IMR-90 (cell line): Measurements from ENCODE around the gene KLHL34. TPM values are rescaled to one million over a fixed set of nuclear protein-coding genes. Genes with fewer than 3 reads are reported as not detected.
A peak's percentile ranks its signal among the peaks of the same experiment; 100 is the strongest.

Experiments used
- ATAC-seq: fragments of 200-7000 bp; cut with Tn5 transposase; 2 replicates; pipeline ENCODE4 v1.9.1; 2020; ENCODE audit warnings: low read depth, mild to moderate bottlenecking, moderate library complexity
- BruUV-seq: library from RNA; stranded (reverse); fragments of 400-500 nt; replicated peaks from 2 replicates; lab custom pipeline; 2021; lab: Mats Ljungman, UMichigan
- CTCF ChIA-PET: fragments of 300-600 bp; formaldehyde crosslinking; extraction: SDS; loops from one replicate; lab custom pipeline; 2021; ENCODE audit warnings: antibody characterized with exemption; lab: Yijun Ruan, JAX
- POLR2A ChIA-PET: fragments of 300-600 bp; sonication (Branson Sonifier 250); formaldehyde crosslinking; loops from one replicate; lab custom pipeline; 2022; ENCODE audit warnings: antibody characterized with exemption; ENCODE audit not compliant: unreplicated experiment; lab: Charles Lee
- DNase-seq: peaks from one replicate; pipeline ENCODE4 v3.0.0; 2013
- H2AFZ ChIP-seq: replicated peaks from 2 replicates; pipeline ENCODE3; 2013; ENCODE audit warnings: low read length, mild to moderate bottlenecking; ENCODE audit not compliant: poor library complexity
- H2AK5ac ChIP-seq: 2 replicates; pipeline ENCODE4 v1.6.1; 2013; ENCODE audit warnings: low read depth, low read length, inconsistent platforms
- H2AK9ac ChIP-seq: replicated peaks from 2 replicates; pipeline ENCODE3; 2013; ENCODE audit warnings: mild to moderate bottlenecking, low read depth, low read length, moderate library complexity; ENCODE audit not compliant: poor library complexity
- H2BK120ac ChIP-seq: 2 replicates; pipeline ENCODE4 v1.6.1; 2013; ENCODE audit warnings: low read depth, low read length, inconsistent platforms
- H2BK15ac ChIP-seq: 3 replicates; pipeline ENCODE4 v1.6.1; 2013; ENCODE audit warnings: low read depth, low read length, inconsistent platforms
- H2BK20ac ChIP-seq: 2 replicates; pipeline ENCODE4 v1.6.1; 2013; ENCODE audit warnings: low read depth, mild to moderate bottlenecking, inconsistent platforms, low read length, moderate library complexity
- H2BK5ac ChIP-seq: 2 replicates; pipeline ENCODE4 v1.6.1; 2013; ENCODE audit warnings: mild to moderate bottlenecking, low read depth, low read length, inconsistent platforms; ENCODE audit not compliant: poor library complexity, severe bottlenecking
- H3K14ac ChIP-seq: replicated peaks from 2 replicates; pipeline ENCODE4 v1.6.1; 2013; ENCODE audit warnings: low read depth, low read length, inconsistent platforms
- H3K18ac ChIP-seq: 2 replicates; pipeline ENCODE4 v1.6.1; 2013; ENCODE audit warnings: low read depth, low read length, control low read depth
- H3K23ac ChIP-seq: 2 replicates; pipeline ENCODE4 v1.6.1; 2013; ENCODE audit warnings: low read depth, low read length, inconsistent platforms
- H3K27ac ChIP-seq: 2 replicates; pipeline ENCODE4 v1.5.1; 2013; ENCODE audit warnings: mild to moderate bottlenecking, control low read depth, low read length; ENCODE audit not compliant: insufficient read depth
- H3K27me3 ChIP-seq: 2 replicates; pipeline ENCODE4 v1.6.1; 2013; ENCODE audit warnings: low read length; ENCODE audit not compliant: control insufficient read depth, insufficient read depth
- H3K36me3 ChIP-seq: 2 replicates; pipeline ENCODE4 v1.6.1; 2013; ENCODE audit warnings: low read length, mixed read lengths; ENCODE audit not compliant: control insufficient read depth, insufficient read depth
- H3K4ac ChIP-seq: 2 replicates; pipeline ENCODE4 v1.6.1; 2013; ENCODE audit warnings: low read depth, low read length, inconsistent platforms
- H3K4me1 ChIP-seq: 2 replicates; pipeline ENCODE4 v1.6.1; 2013; ENCODE audit warnings: low read length, mixed read lengths; ENCODE audit not compliant: control insufficient read depth, insufficient read depth
- H3K4me2 ChIP-seq: 2 replicates; pipeline ENCODE4 v1.6.1; 2013; ENCODE audit warnings: low read depth, mild to moderate bottlenecking, control low read depth, low read length, moderate library complexity
- H3K4me3 ChIP-seq: 2 replicates; pipeline ENCODE4 v1.5.1; 2013; ENCODE audit warnings: low read depth, mild to moderate bottlenecking, control low read depth, low read length, moderate library complexity; ENCODE audit not compliant: insufficient read depth
- H3K56ac ChIP-seq: 2 replicates; pipeline ENCODE4 v1.6.1; 2013; ENCODE audit warnings: low read length, inconsistent platforms; ENCODE audit not compliant: insufficient read depth; ENCODE audit errors: extremely low read depth
- H3K79me1 ChIP-seq, 2 experiments: 2 replicates each; pipeline ENCODE4 v1.6.1; 2013; ENCODE audit warnings: low read length in 2 of 2, inconsistent platforms in 1 of 2, low read depth in 1 of 2
- H3K9ac ChIP-seq: 2 replicates; pipeline ENCODE4 v1.6.1; 2013; ENCODE audit warnings: low read depth, low read length, control low read depth
- H3K9me1 ChIP-seq: 2 replicates; pipeline ENCODE4 v1.6.1; 2013; ENCODE audit warnings: low read length, inconsistent platforms; ENCODE audit not compliant: insufficient read depth
- H3K9me3 ChIP-seq: 2 replicates; pipeline ENCODE4 v1.6.1; 2013; ENCODE audit warnings: low read length; ENCODE audit not compliant: control insufficient read depth, insufficient read depth
- H4K20me1 ChIP-seq: 2 replicates; pipeline ENCODE4 v1.6.1; 2013; ENCODE audit warnings: low read length, inconsistent platforms; ENCODE audit not compliant: insufficient read depth
- H4K5ac ChIP-seq: 2 replicates; pipeline ENCODE4 v1.6.1; 2013; ENCODE audit warnings: mild to moderate bottlenecking, low read depth, low read length, control low read depth
- H4K8ac ChIP-seq, 2 experiments: 2 replicates each; pipeline ENCODE4 v1.6.1; 2013; ENCODE audit warnings: low read depth in 2 of 2, low read length in 2 of 2, control low read depth in 1 of 2, inconsistent platforms in 1 of 2
- H4K91ac ChIP-seq: 2 replicates; pipeline ENCODE4 v1.6.1; 2013; ENCODE audit warnings: low read depth, low read length, inconsistent platforms; ENCODE audit not compliant: insufficient read depth
- CEBPB ChIP-seq: IDR thresholded peaks from 2 replicates; pipeline ENCODE4 v1.6.1; 2012; ENCODE audit warnings: low read depth, low read length, improper control_type of control experiment
- CHD1 ChIP-seq: IDR thresholded peaks from 2 replicates; pipeline ENCODE4 v1.6.1; 2012; ENCODE audit warnings: low read depth, low read length, improper control_type of control experiment
- FOS ChIP-seq: fragments of 150-350 bp; IDR thresholded peaks from 2 replicates; pipeline ENCODE4 v1.6.1; 2016; ENCODE audit warnings: low read depth, low read length
- MAFK ChIP-seq: IDR thresholded peaks from 2 replicates; pipeline ENCODE4 v1.6.1; 2012; ENCODE audit warnings: low read depth, low read length, improper control_type of control experiment
- MAZ ChIP-seq: IDR thresholded peaks from 2 replicates; pipeline ENCODE4 v1.6.1; 2012; ENCODE audit warnings: low read depth, mild to moderate bottlenecking, low read length, improper control_type of control experiment, moderate library complexity, borderline replicate concordance
- MXI1 ChIP-seq: IDR thresholded peaks from 2 replicates; pipeline ENCODE4 v1.6.1; 2012; ENCODE audit warnings: low read depth, mild to moderate bottlenecking, low read length, moderate library complexity, borderline replicate concordance
- NFE2L2 ChIP-seq: fragments of 150-350 bp; IDR thresholded peaks from 2 replicates; pipeline ENCODE4 v1.6.1; 2016; ENCODE audit warnings: low read depth, mild to moderate bottlenecking, low read length
- POLR2A ChIP-seq: IDR thresholded peaks from 2 replicates; pipeline ENCODE4 v1.6.1; 2012; ENCODE audit warnings: mild to moderate bottlenecking, low read depth, low read length
- RAD21 ChIP-seq: IDR thresholded peaks from 2 replicates; pipeline ENCODE4 v1.6.1; 2012; ENCODE audit warnings: low read length, improper control_type of control experiment
- RFX5 ChIP-seq: IDR thresholded peaks from 2 replicates; pipeline ENCODE4 v1.8.0; 2012; ENCODE audit warnings: low read depth, mild to moderate bottlenecking, low read length, moderate library complexity
- SMC3 ChIP-seq: fragments of 150-350 bp; IDR thresholded peaks from 2 replicates; pipeline ENCODE4 v1.6.1; 2016; ENCODE audit warnings: low read depth, mild to moderate bottlenecking, antibody characterized with exemption, low read length, moderate library complexity
- WGBS, 2 experiments: methylation state at CpG; one replicate each; pipeline versions ENCODE4 v1.1.5 to v1.1.7; 2013; ENCODE audit warnings: missing lambda C conversion rate in 2 of 2; ENCODE audit not compliant: insufficient read length in 1 of 2; ENCODE audit errors: extremely low coverage in 2 of 2; 5-methylcytosine and 5-hydroxymethylcytosine counted together
- dilution Hi-C: fragments of 300-500 bp; cut with HindIII; formaldehyde crosslinking; loops from one replicate; pipeline ENCODE4 v1.14.3; 2018; ENCODE audit warnings: low sequenced_read_pairs; ENCODE audit not compliant: unreplicated experiment
- in situ Hi-C: fragments of 300-500 bp; cut with MboI; formaldehyde crosslinking; loops from 3 replicates; pipeline ENCODE4 v1.14.3; 2019; ENCODE audit warnings: low sequenced_read_pairs, inconsistent platforms, mixed read lengths
- intact Hi-C: fragments of 100-400 bp; cut with micrococcal nuclease; formaldehyde crosslinking; loops from 2 replicates; pipeline ENCODE4 v1.10.0; 2022
- polyA plus RNA-seq, 3 experiments: library from polyadenylated mRNA; depleted of rRNA; stranded (reverse); fragments of >200 nt; gene quantifications; 2 replicates each; pipeline ENCODE4 v1.2.3, GENCODE V29; 2012; ENCODE audit warnings: low replicate concordance in 1 of 3
- total RNA-seq: library from RNA; depleted of rRNA; stranded (reverse); fragments of >200 nt; gene quantifications from 2 replicates; pipeline ENCODE4 v1.2.3, GENCODE V29; 2012
- TF ChIP-seq, protein P1 (sequence below): fragments of 150-350 bp; IDR thresholded peaks from 2 replicates; pipeline ENCODE4 v1.6.1; 2016; ENCODE audit warnings: low read depth, mild to moderate bottlenecking, low read length, moderate library complexity, borderline replicate concordance
- TF ChIP-seq, protein P2 (sequence below): conservative IDR thresholded peaks from 2 replicates; pipeline ENCODE4 v1.5.1; 2012; ENCODE audit warnings: mild to moderate bottlenecking, low read depth, low read length, improper control_type of control experiment
- TF ChIP-seq, protein P3 (sequence below): fragments of 150-350 bp; IDR thresholded peaks from 2 replicates; pipeline ENCODE4 v1.6.1; 2017; ENCODE audit warnings: mild to moderate bottlenecking, antibody characterized with exemption, low read length, low read depth

The KLHL34 gene
- total and polyA plus RNA-seq, 2 of the 4 experiments (the other 2 are of a cell fraction): not detected

DNA sequence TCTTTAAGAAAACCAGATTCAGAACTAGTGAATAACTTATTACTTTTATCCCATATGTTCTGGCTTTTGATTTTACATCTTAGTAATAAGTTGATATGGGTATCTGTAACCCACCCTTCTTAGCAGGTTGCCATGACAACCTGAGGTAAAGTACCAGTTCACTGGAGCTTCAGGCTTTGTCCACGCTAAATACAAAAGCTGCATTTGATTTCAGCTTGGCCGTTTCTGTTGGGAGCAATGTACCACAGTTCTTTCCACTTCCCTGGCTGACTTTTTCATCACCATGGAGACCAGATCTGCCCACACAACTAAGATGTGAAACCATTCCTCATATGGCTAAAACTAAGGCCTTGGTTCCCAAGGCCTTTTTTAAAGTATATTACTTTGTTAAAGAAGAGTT lies 26.1 kb downstream of the KLHL34 start:
- DNase-seq (peak; percentile 19), ATAC-seq (no peak)
- in situ Hi-C loops: no loop called here
- Histone ChIP-seq H3K4me1 (no peaks in the 10 kb centered on the region), H4K91ac (no peak overlapping the region), H3K18ac (no peak overlapping the region), H2BK20ac (no peak overlapping the region), H4K5ac (no peak overlapping the region), H3K14ac (no peak overlapping the region), H2BK120ac (no peak overlapping the region), H2AK9ac (no peak overlapping the region), H3K9ac (no peak overlapping the region), H3K4ac (no peak overlapping the region), H2BK15ac (no peak overlapping the region), H4K20me1 (no peaks in the 10 kb centered on the region), H3K56ac (no peak overlapping the region), H3K4me3 (no peak overlapping the region), H3K27ac (no peak overlapping the region), H3K27me3 (no peaks in the 10 kb centered on the region), H3K23ac (no peak overlapping the region), H4K8ac (no peak overlapping the region), H2BK5ac (no peak overlapping the region), H3K4me2 (no peak overlapping the region), H2AK5ac (no peak overlapping the region), H3K9me1 (no peaks in the 10 kb centered on the region), H3K36me3 (no peaks in the 10 kb centered on the region), H3K79me1 (no peaks in the 10 kb centered on the region), H3K9me3 (no peaks in the 10 kb centered on the region), H2AFZ (no peak overlapping the region)
- 58% methylated on average over 2 of the region's 2 CpGs; no CpG with 5 or more reads in 1 of the 2 experiments for WGBS, 2 experiments
- CTCF ChIA-PET: no interaction called here
- POLR2A ChIA-PET: no interaction called here
- intact Hi-C loops: no loop called here
- TF ChIP-seq, protein P1, sequence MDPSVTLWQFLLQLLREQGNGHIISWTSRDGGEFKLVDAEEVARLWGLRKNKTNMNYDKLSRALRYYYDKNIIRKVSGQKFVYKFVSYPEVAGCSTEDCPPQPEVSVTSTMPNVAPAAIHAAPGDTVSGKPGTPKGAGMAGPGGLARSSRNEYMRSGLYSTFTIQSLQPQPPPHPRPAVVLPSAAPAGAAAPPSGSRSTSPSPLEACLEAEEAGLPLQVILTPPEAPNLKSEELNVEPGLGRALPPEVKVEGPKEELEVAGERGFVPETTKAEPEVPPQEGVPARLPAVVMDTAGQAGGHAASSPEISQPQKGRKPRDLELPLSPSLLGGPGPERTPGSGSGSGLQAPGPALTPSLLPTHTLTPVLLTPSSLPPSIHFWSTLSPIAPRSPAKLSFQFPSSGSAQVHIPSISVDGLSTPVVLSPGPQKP: no peak
- no peak for TF ChIP-seq RFX5
- no peak for TF ChIP-seq POLR2A
- TF ChIP-seq, protein P2, sequence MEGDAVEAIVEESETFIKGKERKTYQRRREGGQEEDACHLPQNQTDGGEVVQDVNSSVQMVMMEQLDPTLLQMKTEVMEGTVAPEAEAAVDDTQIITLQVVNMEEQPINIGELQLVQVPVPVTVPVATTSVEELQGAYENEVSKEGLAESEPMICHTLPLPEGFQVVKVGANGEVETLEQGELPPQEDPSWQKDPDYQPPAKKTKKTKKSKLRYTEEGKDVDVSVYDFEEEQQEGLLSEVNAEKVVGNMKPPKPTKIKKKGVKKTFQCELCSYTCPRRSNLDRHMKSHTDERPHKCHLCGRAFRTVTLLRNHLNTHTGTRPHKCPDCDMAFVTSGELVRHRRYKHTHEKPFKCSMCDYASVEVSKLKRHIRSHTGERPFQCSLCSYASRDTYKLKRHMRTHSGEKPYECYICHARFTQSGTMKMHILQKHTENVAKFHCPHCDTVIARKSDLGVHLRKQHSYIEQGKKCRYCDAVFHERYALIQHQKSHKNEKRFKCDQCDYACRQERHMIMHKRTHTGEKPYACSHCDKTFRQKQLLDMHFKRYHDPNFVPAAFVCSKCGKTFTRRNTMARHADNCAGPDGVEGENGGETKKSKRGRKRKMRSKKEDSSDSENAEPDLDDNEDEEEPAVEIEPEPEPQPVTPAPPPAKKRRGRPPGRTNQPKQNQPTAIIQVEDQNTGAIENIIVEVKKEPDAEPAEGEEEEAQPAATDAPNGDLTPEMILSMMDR: no peak
- TF ChIP-seq MAFK: no peak
- TF ChIP-seq RAD21: no peak
- TF ChIP-seq CEBPB: no peak
- no peak for TF ChIP-seq MAZ
- TF ChIP-seq, protein P3, sequence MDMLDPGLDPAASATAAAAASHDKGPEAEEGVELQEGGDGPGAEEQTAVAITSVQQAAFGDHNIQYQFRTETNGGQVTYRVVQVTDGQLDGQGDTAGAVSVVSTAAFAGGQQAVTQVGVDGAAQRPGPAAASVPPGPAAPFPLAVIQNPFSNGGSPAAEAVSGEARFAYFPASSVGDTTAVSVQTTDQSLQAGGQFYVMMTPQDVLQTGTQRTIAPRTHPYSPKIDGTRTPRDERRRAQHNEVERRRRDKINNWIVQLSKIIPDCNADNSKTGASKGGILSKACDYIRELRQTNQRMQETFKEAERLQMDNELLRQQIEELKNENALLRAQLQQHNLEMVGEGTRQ: no peak
- no peak for TF ChIP-seq FOS
- no peak for TF ChIP-seq NFE2L2
- no peak for TF ChIP-seq MXI1
- no peak for TF ChIP-seq CHD1
- TF ChIP-seq SMC3: no peak
- no TSS peak for BruUV-seq
- dilution Hi-C loops: no loop called here
